GM19023 (cell line): ENCODE data around the gene LHPP.

Experiments used
- ATAC-seq: cut with Tn5 transposase; IDR thresholded peaks from one replicate; pipeline ENCODE4 v1.9.1; 2021; ENCODE audit warnings: mild to moderate bottlenecking, moderate library complexity; ENCODE audit not compliant: unreplicated experiment

Gene LHPP

GRCh38 chr10:124517931-124518330 is 56.3 kb downstream of the LHPP start:
- ATAC-seq, result no peak

GRCh38 chr10:124518366-124518765 is 56.7 kb downstream of the LHPP start:
- no peak for ATAC-seq

DNA sequence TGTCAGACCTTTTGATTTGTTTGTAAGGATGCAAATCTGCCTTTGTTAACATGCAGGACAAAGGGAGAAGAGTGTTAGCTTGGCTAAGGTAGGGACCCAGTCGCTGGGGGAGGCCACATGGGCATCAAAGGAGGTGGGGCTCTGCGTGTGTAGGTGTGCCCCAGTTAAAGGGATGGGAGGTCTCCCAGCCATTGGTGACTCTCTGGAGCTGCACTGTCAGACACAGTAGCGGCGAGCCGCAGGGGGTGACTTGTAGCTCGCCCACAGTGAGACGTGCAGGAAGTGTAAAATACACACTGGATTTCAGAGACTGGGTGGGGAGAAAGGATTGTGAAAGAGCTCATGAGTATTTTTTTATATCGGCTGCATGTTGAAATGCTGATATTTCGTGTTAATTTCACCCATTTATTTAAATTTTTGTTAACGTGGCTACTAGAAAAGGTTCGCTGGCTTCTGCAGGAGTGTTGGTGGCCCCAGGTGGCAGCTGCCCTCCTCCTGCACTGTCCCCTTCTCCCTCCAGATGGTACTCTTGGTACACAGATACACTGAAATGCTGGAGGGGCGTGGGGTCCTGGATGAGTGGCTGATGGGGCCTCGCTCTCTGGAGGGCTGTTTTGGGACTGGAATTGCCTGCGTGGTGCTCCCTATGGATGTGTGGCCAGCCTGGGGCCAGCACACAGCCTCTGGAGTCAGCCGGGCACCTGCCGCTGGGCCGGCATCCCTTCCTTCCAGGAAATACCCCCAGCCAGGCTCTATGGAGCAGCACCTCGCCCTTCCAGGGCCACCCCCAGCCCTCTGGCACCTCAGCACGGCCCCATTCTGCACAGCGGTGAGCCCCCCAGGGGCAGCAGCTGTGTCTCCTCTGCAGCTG is 59.2 kb downstream of the LHPP start:
- no peak for ATAC-seq

- no peak for ATAC-seq
Observed at GRCh38 chr10:124521429-124521871, 59.8 kb downstream of the LHPP start.

GRCh38 chr10:124522131-124522932 is 60.7 kb downstream of the LHPP start:
- no peak for ATAC-seq

- ATAC-seq, result no peak
Observed at GRCh38 chr10:124522933-124523871, 61.6 kb downstream of the LHPP start.

GRCh38 chr10:124523901-124524300 is 62.3 kb downstream of the LHPP start:
- no peak for ATAC-seq

DNA sequence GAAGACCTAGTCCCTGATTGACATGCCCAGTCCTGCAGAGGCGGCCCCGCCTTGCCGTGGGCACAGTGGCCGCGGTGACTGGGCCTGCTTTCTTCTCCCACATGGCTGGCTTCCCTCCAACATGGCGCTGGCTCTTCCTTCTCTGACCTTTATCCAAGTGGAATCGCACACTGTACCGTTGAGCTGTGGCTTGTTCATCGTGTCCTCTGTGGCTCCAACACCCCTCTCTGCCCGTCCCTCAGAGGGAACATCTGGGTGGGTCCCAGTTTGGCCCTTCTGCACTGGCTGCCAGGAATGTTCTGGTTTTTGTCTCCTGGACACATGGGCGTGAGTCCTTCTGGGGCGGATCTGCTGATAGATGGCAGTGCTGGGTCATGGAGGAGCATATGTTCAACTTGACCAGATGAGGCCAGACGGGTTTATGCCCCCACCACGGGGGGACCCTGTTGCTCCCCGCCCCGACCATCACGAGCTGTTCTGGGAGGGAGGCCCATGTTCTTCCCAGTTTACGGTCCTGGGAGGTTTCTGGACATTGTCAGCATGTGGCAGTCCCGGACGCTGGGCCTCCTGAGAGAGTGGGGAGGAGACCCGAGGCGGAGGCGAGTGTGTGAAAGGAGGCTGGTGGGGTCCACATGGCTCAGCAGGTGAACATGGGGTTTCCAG is 63.5 kb downstream of the LHPP start:
- no peak for ATAC-seq

GRCh38 chr10:124525751-124526600 is 64.4 kb downstream of the LHPP start:
- ATAC-seq, result no peak

DNA sequence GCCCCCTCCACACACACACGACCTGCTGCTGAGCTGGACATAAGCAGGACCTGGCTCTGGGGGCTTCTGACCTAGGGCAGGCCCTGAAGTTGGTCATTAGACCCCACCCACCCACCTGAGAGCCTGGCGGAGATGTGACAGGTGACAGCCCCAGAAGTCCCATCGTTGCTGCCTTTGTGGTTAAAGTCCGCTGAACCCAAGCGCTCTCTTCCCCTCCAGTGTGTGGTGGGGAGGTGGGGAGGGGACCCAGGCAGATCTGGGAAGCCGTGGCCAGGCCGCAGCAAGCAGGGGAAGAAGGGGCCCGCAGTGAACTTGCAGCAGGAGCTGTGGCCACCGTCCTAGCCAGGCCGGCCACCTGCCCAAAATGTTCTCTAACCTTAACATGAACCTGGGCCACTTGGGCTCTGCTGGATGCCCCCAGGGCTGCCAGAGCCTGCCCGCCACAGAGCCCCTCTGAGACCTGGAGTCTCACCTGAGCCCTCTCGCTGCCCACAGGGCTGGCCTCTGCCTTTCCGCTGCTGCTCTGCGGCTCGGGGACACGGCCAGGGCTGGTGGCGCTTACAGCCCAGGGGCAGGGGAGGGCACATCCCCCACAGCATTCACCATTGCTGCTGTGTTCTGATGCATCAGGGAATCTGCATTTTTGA is 65.1 kb downstream of the LHPP start:
- ATAC-seq, result no peak

DNA sequence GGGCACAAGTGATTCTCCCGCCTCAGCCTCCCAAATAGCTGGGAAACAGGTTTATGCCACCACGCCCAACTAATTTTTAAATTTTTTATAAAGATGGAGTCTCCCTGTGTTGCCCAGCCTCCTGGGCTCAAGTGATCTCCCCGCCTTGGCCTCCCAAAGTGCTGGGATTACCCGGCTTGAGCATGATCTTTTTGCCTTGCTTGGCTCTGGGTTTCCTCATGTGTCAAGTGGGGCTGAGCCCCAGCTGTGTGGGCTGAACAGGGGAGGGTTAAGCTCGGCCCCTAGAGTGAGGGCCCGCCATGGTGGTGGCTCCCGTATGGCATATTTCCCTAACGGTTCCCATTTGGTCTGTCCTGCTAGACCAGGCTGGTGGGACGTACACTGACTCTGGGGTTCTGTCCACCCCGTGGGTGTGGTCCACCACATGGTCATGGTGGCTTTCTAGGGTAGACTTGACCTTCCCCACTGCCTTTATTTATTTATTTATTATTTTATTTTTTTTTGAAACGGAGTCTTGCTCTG is 66.3 kb downstream of the LHPP start:
- no peak for ATAC-seq

GRCh38 chr10:124529661-124530214 is 68.1 kb downstream of the LHPP start:
- ATAC-seq, result no peak

DNA sequence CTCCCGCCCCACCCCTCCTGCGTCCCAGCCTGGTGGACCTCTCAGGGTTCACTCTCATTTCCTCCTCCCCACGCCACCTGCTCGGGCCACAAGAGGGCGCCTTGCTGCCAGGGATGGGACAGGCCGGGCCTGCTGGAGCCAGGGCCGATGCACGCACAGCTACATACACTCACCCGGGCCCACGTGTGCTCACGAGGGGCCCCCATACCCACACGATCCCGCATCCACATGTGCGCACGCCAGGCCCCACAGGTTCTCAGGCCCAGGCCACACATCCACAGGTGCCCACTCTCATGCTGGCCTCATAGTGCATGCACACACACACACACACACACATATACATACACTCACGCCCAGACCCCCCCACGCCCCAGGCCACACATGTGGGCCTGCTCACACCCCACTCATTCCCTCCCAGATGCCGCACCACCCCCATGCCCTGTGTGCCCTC is 68.6 kb downstream of the LHPP start:
- peak; percentile 81 for ATAC-seq

GRCh38 chr10:124530816-124531215 is 69.2 kb downstream of the LHPP start:
- ATAC-seq, result no peak

DNA sequence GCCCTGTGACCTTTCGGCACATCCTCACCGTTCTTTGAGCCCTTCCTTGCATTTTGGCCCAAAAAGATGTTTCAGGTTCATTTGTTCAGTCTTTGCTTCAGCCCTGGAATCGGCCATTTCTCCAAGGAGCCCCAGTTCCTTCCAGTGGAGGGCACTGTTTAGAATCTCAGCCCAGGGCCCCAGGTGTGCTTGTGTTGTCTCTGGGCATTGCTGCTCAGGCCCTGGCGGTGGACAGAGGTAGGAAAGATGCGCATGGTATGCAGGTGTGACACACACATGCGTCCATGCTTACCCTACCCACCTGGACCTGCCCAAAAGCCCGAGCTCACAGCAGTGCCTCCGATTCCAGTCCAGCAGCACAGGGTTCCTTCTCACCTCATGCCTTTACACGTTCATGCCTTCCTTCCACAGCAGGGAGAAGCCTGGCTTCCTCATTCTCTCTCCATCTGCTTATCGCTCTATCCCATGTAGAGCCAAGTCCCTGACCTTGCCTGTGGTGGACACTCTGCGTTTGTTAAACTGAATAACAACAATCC is 70.6 kb downstream of the LHPP start:
- no peak for ATAC-seq

- no peak for ATAC-seq
Observed at GRCh38 chr10:124532788-124533187, 71.2 kb downstream of the LHPP start.

DNA sequence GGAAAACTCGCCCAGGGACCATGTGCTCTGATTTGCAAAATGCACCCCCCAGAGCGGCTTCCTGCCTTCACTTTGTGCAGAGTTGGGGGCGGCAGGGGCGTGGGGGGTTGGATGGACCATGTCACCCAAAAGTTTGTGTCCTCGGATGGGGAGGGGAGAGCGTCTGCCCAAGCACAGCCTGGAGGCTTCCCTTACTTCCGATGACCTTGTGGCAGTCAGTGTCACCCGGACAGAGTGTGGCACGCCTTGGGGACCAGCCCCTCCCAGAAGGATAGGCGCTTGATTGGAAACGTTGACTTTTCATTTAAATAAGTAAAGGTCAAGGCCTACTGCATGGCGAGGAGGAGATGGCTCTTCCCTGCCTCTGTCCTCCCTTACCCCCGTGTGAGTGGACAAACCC is 71.6 kb downstream of the LHPP start:
- ATAC-seq, result no peak

GRCh38 chr10:124534231-124534798 is 72.7 kb downstream of the LHPP start:
- no peak for ATAC-seq
